BJ (cell line): ENCODE data around the gene KRT222. TPM values are rescaled to one million over a fixed set of nuclear protein-coding genes. Genes with fewer than 3 reads are reported as not detected.

Source experiments
- CTCF ChIA-PET: fragments of 350-600 bp; formaldehyde crosslinking; extraction: SDS; loops from one replicate; lab custom pipeline; 2021; ENCODE audit warnings: antibody characterized with exemption, inconsistent platforms; lab: Yijun Ruan, JAX
- POLR2A ChIA-PET: fragments of 300-600 bp; sonication (Branson Sonifier 250); formaldehyde crosslinking; extraction: SDS; loops from one replicate; lab custom pipeline; 2021; ENCODE audit warnings: antibody characterized with exemption; lab: Charles Lee
- DNase-seq: peaks from one replicate; pipeline ENCODE4 v3.0.0-alpha.2; 2011; ENCODE audit warnings: low read depth
- H3K27me3 ChIP-seq: 2 replicates; pipeline ENCODE4 v1.6.0; 2011; ENCODE audit warnings: low read length; ENCODE audit not compliant: control insufficient read depth, insufficient read depth
- H3K36me3 ChIP-seq: 2 replicates; pipeline ENCODE4 v1.5.1; 2011; ENCODE audit warnings: low read length; ENCODE audit not compliant: control insufficient read depth, insufficient read depth
- H3K4me3 ChIP-seq: 2 replicates; pipeline ENCODE4 v1.5.1; 2011; ENCODE audit warnings: low read depth, mild to moderate bottlenecking, control low read depth, low read length
- polyA plus RNA-seq: library from polyadenylated mRNA; depleted of rRNA; stranded (reverse); fragments of >200 nt; gene quantifications from 2 replicates; pipeline ENCODE4 v1.2.3, GENCODE V29; 2011
- TF ChIP-seq, protein P1 (sequence below): IDR thresholded peaks from 2 replicates; pipeline ENCODE4 v1.5.1; 2011; ENCODE audit warnings: low read depth, mild to moderate bottlenecking, control low read depth, inconsistent platforms, low read length, moderate library complexity; ENCODE audit not compliant: insufficient read depth

KRT222 gene
- polyA plus RNA-seq, 1 experiment = not detected

DNA sequence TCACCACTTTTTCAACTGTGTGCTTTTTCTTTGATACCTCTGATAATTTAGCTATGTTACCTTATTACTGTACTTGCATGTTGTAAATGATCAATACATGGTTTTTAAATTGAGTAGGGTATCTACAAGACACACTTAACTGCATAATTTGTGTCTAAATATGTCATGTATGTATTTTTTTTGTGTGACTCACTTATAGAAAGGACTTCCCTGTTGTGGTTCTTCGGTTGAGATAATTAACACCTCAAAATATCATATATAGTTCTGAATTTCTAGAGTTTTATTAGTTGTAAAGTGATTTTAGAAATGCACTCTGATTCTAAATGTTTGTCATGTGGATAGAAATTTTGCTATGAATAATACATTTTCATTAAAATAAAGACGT lies 14.5 kb upstream of the KRT222 start:
- CTCF ChIA-PET = interaction anchor here (0.6 to 1.4 kb wide), 2 partner anchors 12 to 14 kb away, joined by 3 read pairs; no protein-coding TSS in a partner anchor
- H3K4me3 ChIP-seq = no peak overlapping the region

DNA sequence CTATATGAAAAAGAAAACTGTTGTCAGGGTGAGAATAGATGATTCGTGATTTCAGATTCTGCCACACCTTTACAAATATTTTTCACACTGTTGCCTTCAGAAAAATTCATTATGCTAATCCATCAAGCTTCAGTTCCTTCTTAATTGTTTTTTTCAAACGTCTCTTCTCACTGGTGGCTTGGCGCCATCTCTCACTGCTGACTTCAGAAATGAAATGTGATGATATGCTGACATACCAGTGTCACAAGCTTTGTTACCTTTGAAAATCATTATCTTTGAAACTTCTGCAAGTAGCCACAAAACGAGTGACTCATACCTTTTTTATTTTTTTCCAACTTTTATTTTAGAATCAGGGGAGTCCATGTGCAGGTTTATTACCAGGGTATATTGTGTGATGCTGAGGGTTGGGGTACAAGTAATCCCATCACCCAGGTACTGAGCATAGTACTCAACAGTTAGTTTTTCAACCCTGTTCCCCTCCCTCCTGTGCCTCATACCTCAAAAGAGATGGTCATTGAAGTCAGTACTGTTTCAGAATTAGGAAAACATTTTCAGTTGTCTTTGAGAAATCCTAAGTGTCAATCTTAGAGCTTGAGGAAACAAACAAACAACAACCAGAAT lies 14.0 kb upstream of the KRT222 start:
- DNase-seq = no peak
- Histone ChIP-seq H3K36me3 (no peaks in the 10 kb centered on the region), H3K27me3 (peaks cover 7% of the 10 kb centered on the region), H3K4me3 (no peak overlapping the region)
- TF ChIP-seq, protein P1, sequence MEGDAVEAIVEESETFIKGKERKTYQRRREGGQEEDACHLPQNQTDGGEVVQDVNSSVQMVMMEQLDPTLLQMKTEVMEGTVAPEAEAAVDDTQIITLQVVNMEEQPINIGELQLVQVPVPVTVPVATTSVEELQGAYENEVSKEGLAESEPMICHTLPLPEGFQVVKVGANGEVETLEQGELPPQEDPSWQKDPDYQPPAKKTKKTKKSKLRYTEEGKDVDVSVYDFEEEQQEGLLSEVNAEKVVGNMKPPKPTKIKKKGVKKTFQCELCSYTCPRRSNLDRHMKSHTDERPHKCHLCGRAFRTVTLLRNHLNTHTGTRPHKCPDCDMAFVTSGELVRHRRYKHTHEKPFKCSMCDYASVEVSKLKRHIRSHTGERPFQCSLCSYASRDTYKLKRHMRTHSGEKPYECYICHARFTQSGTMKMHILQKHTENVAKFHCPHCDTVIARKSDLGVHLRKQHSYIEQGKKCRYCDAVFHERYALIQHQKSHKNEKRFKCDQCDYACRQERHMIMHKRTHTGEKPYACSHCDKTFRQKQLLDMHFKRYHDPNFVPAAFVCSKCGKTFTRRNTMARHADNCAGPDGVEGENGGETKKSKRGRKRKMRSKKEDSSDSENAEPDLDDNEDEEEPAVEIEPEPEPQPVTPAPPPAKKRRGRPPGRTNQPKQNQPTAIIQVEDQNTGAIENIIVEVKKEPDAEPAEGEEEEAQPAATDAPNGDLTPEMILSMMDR = no peak
- POLR2A ChIA-PET = no interaction called here
- CTCF ChIA-PET = no interaction called here

More for the DNA sequence above, 14.5 kb upstream of the KRT222 start:
- no peak for DNase-seq
- POLR2A ChIA-PET = no interaction called here
- peaks cover 6% of the 10 kb centered on the region for H3K27me3 ChIP-seq
- TF ChIP-seq, protein P1 = no peak
- no peaks in the 10 kb centered on the region for H3K36me3 ChIP-seq

DNA sequence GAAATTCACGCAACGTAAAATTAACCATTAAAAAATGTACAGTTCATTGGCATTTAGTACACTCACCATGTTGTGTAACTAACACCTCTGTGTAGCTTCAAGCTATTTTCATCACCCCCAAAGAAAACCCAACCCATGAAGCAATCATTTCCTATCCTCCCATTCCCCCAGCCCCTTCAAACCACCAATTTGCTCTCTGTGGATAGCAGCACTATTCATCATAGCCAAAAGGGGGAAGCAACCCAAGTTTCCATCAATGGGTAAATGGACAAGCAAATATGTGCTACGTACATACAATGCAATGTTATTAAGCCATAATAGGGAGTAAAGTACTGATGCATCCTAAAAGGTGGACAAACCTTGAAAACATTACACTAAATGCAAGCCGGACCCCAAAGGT lies 10.9 kb upstream of the KRT222 start:
- no peaks in the 10 kb centered on the region for H3K36me3 ChIP-seq
- H3K4me3 ChIP-seq = no peak overlapping the region
- no peak for DNase-seq
- CTCF ChIA-PET = no interaction called here
- TF ChIP-seq, protein P1 = no peak
- peaks cover 21% of the 10 kb centered on the region for H3K27me3 ChIP-seq
- POLR2A ChIA-PET = no interaction called here

DNA sequence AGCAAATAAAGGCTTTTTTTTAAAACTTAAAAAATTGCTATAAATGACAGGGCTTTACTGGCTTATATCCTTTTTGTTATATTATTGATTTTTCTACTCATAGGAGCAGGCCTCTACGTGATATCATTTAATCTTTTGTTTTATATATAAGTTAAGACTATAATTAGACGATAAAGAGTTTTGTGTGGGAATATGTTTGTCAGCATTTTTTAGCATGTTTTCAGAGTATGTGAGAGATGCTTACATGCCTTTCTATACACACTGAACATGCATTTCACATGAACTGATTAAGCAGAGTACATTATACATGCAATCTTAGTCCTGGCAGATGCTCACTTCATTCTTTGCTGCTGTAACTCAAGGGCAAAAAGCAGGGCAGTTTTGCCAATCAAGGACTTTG lies 7.7 kb upstream of the KRT222 start:
- TF ChIP-seq, protein P1 = no peak
- Histone ChIP-seq H3K36me3 (no peaks in the 10 kb centered on the region), H3K4me3 (no peak overlapping the region), H3K27me3 (peaks cover 21% of the 10 kb centered on the region)
- CTCF ChIA-PET = no interaction called here
- POLR2A ChIA-PET = no interaction called here
- DNase-seq = no peak

DNA sequence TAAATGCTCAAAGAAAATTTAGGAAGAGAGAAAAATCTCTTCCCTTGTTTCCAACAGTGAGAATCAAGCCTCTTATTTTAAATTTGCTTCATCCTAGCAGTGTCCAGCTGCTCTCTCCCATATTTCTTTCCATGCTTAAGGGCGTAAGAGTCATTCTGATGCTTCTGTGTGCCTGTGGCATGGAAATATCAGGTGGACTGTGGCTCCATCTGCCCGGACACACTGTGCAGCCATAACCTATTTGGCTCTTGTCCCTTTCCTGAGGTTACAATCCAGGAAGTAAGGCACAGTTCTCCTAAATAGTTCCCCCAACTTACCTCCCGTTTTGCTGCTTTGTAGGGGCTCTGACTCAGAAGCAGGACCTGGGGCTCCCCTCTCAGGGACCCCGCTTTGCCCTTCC lies 6.3 kb upstream of the KRT222 start:
- POLR2A ChIA-PET = no interaction called here
- H3K4me3 ChIP-seq = no peak overlapping the region
- H3K36me3 ChIP-seq = no peaks in the 10 kb centered on the region
- no peak for DNase-seq
- H3K27me3 ChIP-seq = peaks cover 17% of the 10 kb centered on the region
- CTCF ChIA-PET = no interaction called here
- TF ChIP-seq, protein P1 = no peak
